Cardiac fibroblast (primary cell): Measurements from ENCODE around the gene NDUFS7.

Experiments used
- DNase-seq, 2 donors: peaks; one replicate each; pipeline versions ENCODE4 v3.0.0 to v3.0.0-alpha.2; 2010; ENCODE audit warnings: low read depth in 2 of 2
- H3K4me3 ChIP-seq, 2 donors: replicated peaks in 1 of 2; 1 replicate in 1 of 2; 2 replicates in 1 of 2; pipeline ENCODE4 v1.5.1; 2011; ENCODE audit warnings: low read depth in 2 of 2, low read length in 2 of 2, mild to moderate bottlenecking in 2 of 2, moderate library complexity in 1 of 2
- CTCF ChIP-seq: IDR thresholded peaks from one replicate; pipeline ENCODE4 v1.5.1; 2011; ENCODE audit warnings: low read depth, mild to moderate bottlenecking, low read length, inconsistent platforms

NDUFS7 gene

GRCh38 chr19:1420590-1420989 is 36.9 kb downstream of the NDUFS7 start:
- no peak for TF ChIP-seq CTCF
- DNase-seq: no peak
- no peak overlapping the region for H3K4me3 ChIP-seq

GRCh38 chr19:1421218-1421957 is 37.7 kb downstream of the NDUFS7 start:
- TF ChIP-seq CTCF: no peak
- no peak for DNase-seq
- no peak overlapping the region for H3K4me3 ChIP-seq

GRCh38 chr19:1421958-1422305 is 38.2 kb downstream of the NDUFS7 start:
- H3K4me3 ChIP-seq: no peak overlapping the region
- no peak for TF ChIP-seq CTCF
- DNase-seq: no peak

- TF ChIP-seq CTCF: no peak
- no peak overlapping the region for H3K4me3 ChIP-seq
These were observed 38.7 kb downstream of the NDUFS7 start for GRCh38 chr19:1422360-1422759.

GRCh38 chr19:1422943-1423342 is 39.2 kb downstream of the NDUFS7 start:
- H3K4me3 ChIP-seq: no peak overlapping the region
- TF ChIP-seq CTCF: no peak

More at GRCh38 chr19:1422360-1422759, 38.7 kb downstream of the NDUFS7 start:
- no peak for DNase-seq

GRCh38 chr19:1423436-1424191 is 39.9 kb downstream of the NDUFS7 start:
- no peak for TF ChIP-seq CTCF
- no peak for DNase-seq
- H3K4me3 ChIP-seq: no peak overlapping the region

More at GRCh38 chr19:1422943-1423342, 39.2 kb downstream of the NDUFS7 start:
- DNase-seq: no peak
